Measurements from ENCODE around the gene RET.
"Not testable (repeated sequence)": the region's sequence is repeated elsewhere in the genome, so short reads cannot be mapped to it uniquely, and the experiment has no call there.

The RET gene

GRCh38 chr10:43138021-43138756, 61.3 kb downstream of the RET start, which contains the start of gene CSGALNACT2:
CSGALNACT2 (plus strand) TSS chr10:43138445; CDS start chr10:43155150, 16,705 bp downstream.
- DNase-seq: peak; percentile 88

DNA sequence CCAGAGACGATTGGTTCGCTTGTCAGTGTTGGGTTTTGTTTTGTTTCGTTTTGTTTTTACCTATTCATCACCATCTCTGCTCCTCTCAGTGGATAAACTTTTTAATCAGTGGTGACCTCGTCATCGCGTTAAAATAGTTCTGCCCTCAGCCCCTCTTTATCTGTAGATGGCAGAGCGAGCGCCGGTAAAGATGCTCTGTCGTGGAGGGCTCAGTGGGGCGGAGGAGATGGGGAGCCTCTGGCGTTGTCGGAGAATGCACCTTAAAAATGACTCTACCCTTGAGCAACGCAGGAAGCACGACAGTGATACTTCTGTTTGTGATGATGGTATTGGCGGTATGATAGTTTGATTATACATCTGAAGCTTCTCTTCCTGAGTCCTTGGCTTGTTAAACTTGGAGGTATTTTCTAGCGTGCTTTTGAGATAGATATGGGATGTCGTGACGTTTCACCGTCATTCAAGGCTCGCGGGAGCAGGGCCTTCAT, 61.9 kb downstream of the RET start:
- peak; percentile 70 for DNase-seq

DNA sequence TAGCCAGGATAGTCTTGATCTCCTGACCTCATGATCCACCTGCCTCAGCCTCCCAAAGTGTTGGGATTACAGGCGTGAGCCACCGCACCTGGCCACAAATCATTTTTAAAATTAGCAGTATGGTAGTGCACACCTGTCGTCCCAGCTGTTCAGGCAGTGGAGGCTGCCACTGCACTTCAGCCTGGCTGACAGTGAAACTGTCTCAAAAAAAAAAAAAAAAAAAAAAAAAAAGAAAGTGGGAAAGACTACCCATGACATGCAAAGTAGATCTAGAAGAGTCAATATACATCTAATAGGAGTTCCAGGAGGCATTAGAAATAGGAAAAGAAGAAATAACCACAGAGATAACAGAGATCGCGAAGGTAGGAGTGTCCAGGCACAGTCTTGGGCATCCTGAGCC, 64.6 kb downstream of the RET start:
- DNase-seq: no peak

- DNase-seq: no peak
Measured at GRCh38 chr10:43145311-43145710, 68.4 kb downstream of the RET start.

GRCh38 chr10:43145936-43146335, 69.1 kb downstream of the RET start:
- DNase-seq: not testable (repeated sequence)

DNA sequence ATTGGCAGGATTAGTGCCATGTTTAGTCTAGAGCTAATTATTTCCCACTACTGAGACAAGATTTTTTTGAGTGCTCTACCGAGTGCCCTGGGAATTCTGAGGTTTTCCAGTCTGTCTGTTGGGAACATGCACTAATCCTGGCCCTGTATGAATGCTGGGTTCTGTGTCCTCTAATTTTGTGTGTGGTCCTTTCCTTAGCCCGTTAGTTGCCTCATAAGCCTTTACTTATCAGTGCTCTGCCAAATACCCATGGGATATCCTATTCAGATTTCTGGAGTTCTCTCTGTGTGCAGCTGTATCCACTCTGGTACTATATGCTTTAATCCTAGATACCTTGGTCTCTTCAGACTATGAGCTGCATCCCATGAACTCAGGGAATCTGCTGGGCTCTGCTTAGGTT, 74.5 kb downstream of the RET start:
- no peak for DNase-seq

DNA sequence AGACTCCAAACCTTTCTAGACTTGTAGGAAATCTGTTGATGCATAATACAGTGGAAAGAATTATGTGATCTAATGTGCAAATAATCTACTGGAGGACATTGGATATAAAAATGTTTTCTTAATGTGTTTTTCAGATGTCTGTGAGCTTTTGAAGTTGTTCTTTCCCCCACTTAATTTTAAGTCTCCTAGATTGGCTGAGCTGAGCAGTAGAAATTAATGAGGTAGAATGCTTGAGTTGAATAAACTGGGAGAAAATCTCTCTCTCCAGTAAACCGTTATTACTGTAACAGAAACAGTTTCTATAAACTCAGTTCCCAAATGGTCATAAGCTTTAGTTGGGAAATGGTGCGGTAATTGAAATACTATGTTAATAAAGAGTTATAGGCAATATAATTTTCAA, 77.0 kb downstream of the RET start:
- DNase-seq: no peak

DNA sequence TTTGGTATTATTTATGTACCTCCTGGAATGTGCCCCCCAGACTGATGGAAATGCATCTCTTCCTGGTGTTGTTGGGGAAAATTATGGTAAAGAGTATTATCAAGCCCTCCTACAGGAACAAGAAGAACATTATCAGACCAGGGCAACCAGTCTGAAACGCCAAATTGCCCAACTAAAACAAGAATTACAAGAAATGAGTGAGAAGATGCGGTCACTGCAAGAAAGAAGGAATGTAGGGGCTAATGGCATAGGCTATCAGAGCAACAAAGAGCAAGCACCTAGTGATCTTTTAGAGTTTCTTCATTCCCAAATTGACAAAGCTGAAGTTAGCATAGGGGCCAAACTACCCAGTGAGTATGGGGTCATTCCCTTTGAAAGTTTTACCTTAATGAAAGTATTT, 78.4 kb downstream of the RET start:
- DNase-seq: no peak

- no peak for DNase-seq
Measured at GRCh38 chr10:43155741-43156140, 78.9 kb downstream of the RET start.

GRCh38 chr10:43156590-43157341, 79.9 kb downstream of the RET start:
- no peak for DNase-seq

- no peak for DNase-seq
Measured at GRCh38 chr10:43158636-43159035, 81.8 kb downstream of the RET start.

DNA sequence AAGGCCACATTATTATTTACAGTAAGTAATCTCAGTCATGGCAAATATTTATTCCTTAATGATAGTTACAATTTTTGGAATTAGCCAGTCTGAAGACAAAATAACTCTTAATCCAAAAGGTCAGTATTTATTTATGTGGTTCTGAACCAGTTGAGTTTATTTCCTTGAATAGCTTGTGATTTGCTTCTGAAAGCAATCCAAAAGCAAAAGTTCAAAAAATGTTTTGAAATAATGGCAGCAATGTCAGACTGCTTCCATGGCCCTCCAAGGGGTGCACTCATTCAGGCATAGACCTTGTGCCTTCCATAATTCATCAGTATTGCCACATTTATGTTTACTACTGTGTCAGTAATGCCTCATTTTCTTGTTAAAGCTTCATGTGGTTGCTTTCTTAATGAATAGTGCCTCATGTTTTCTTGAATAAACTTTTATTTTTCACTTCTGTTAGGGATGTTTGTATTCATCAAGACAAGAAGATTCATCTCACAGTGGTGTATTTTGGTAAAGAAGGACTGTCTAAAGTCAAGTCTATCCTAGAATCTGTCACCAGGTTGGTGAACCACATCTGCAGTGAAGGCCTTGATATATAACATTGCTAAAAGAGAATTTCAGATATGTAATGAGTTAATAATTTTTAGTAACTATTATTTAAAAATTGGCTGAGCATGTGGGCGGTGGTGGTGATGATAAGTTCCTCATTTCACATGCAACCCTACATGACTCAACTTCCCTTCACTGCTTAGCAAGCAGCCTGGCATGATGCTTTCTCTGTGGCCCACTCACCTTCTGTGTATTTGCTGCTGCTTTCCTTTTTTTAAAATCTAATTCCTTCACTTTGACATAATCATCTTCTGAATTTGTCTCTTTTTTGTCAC, 83.4 kb downstream of the RET start:
- no peak for DNase-seq

GRCh38 chr10:43160921-43161255, 84.0 kb downstream of the RET start:
- no peak for DNase-seq

- no peak for DNase-seq
Measured at GRCh38 chr10:43162604-43163003, 85.7 kb downstream of the RET start.

DNA sequence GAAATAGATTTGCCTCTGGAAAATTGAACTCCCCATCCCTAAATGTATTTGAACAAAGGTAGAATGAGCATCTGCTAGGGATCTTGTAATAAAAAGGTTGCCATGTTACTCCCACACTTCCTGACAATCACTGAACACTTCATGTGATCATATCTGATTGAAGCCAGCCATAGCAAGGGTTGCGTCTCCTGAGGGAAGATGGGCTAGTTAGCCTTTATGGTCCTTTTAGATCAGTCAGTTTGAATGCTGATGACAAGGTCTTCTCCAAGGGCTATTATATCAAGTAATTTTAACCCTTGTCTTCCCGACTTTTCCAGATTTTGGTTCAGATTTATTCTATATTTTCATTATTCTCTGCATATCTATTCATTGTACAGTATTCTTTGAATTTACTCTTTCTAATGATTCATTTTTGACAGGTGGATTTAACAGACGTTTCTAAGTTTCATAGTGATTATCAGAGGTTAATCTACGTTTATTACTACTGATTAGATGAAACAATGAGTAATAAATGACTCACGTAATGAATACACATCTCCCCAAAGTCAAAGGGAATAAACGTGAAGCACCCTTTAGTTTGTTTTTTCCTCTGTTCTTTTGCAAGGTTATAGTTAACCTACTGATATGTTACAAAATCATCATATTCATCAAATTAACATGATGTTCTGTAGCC, 89.5 kb downstream of the RET start:
- DNase-seq: no peak

DNA sequence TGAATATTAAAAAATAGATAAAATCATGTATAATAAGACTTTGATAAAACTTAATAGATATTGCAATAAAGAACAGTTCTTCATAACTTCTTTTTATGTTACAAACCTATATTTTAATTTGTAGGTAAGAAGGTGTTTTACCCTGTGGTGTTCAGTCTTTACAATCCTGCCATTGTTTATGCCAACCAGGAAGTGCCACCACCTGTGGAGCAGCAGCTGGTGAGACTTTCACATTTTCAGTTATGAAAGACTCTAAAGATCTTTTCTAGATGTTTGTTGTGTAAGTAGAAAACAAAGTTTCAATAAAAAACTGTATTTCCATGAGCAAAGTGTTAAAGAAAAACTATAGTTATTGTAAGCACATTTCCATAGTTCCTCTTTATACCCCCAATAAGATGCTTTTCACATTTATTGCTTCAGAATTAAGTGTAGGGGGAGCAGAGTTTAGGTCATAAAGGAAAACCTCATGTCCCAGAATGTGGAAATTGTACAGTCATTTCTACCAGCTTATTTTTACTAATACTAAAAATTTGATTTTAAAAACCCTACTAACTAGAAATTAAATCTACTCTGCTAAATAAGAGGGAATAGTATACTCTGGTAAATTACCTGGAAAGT, 90.1 kb downstream of the RET start:
- no peak for DNase-seq

DNA sequence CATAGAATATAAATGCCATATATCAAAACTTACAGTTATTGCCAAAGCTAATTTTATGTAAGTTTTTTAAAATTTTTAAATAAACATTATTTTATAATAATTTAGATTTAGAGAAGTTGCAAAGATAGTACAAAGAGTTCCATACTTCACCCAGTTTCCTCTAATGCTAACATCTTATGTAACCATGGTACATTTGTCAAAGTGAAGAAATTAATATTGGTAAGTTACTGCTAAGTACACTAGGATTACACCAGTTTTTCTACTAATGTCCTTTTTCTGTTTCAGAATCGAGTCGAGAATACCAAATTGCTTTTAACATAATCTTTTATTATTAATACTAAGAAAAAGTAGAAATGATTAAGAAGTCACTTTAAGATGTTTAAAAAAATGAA, 90.6 kb downstream of the RET start:
- DNase-seq: no peak

DNA sequence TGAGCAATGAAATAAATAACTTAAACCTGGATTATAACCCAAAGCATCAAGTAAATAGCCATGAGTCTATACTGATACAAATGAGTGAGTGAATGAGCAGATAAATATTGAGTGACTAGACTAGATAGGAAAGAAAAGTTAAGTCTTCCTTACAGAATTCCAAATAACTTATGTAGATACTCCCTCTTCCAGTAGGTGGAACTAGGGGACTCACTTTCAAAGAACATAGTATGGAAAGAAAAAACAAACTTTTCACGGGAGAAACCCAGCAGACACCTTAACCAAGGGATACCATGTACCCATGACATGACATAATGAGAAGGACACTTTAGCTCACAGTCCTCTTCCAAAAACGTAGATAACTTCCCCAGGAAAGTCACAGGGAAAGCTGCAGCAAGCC, 93.6 kb downstream of the RET start:
- no peak for DNase-seq

GRCh38 chr10:43172645-43173044, 95.8 kb downstream of the RET start:
- DNase-seq: no peak

DNA sequence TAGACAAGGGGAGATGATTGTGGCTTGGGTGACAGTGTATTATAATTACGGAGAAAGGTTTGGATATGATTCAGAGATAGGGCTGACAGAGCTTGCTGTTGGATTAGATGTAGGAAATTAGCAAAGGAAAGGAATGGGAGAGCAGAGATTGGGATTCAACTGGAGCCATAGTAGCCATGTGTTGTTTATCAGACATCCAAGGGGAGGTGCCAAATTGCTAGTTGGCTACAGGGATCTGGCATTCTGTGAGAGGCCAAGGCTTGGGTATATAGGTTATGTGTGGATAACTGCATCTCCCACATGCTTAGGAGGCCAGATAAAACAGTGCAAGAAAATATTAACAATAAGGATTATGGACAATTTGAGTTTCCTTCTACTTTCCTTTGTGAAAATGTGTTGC, 96.3 kb downstream of the RET start:
- no peak for DNase-seq

DNA sequence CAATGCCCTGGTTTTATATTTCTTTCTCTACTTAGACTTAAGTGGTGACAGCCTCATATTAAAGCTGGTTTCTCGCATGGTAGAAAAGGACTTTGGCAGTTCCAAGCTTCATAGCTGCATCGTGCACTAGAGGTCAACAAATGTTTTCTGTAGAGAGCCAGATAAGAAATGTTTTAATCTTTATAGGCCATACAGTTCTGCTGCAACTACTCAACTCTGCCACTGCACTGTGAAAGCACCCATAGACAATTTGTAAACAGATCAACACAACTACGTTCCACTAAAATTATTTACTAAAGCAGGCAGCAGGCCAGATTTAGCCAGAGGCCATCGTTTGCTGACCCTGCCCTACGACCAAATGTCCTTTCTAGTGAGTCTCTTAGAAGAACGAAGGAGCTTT, 98.1 kb downstream of the RET start:
- no peak for DNase-seq

DNA sequence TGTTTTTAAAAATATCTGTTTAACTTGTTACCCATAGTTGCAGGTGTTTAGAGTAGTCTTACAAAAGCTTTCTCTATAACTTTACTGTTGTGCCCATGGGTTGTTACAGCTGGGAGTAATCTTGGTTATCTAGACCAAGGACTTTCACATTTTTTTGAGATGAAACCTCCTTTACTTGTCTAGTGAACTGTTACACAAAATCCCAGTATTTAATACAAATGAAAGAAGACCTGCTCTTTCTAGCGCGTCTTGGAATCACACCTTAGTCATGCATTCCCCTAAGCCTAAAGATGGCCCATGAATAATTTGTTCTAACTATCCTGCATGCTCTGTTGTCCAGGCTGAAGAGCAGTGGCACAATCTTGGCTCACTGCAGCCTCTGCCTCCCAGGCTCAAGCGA, 99.4 kb downstream of the RET start:
- no peak for DNase-seq

All from central memory CD4-positive, alpha-beta T cell (primary cell).